Measurements from ENCODE around the gene SERPIND1.

The SERPIND1 gene

DNA sequence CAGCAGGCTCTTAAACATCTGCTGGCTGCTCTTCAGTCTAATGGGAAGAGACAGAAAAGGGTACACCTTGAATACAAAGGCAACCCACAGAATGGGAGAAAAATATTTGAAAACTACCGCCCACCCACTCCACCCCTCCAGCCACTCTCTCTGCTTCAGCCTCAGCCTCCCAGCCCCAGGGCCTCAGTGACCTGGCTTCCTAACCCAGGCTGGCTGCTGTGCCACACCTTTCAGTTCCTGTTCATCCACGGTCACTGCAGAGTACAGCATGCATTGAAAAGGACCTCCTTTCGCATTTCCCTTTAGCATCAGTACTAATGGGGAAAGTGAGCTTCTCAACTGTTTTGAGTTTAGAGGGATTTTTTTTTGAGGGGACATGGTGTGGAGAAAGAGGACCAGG, 28.8 kb upstream of the SERPIND1 start:
- Histone ChIP-seq H3K27ac (no peak overlapping the region), H3K36me3 (peaks cover 89% of the 10 kb centered on the region), H3K9me3 (no peaks in the 10 kb centered on the region), H3K4me1 (ENCODE audit: control insufficient read depth in 1 of 2, insufficient read depth in 1 of 2, low read depth in 1 of 2, low read length in 1 of 2) (no peaks in the 10 kb centered on the region), H3K4me3 (ENCODE audit: low read depth in 1 of 2, low read length in 1 of 2) (no peak overlapping the region), H3K27me3 (no peaks in the 10 kb centered on the region)
- no peak for TF ChIP-seq CTCF (IDR thresholded peaks at IDR 0.05)

DNA sequence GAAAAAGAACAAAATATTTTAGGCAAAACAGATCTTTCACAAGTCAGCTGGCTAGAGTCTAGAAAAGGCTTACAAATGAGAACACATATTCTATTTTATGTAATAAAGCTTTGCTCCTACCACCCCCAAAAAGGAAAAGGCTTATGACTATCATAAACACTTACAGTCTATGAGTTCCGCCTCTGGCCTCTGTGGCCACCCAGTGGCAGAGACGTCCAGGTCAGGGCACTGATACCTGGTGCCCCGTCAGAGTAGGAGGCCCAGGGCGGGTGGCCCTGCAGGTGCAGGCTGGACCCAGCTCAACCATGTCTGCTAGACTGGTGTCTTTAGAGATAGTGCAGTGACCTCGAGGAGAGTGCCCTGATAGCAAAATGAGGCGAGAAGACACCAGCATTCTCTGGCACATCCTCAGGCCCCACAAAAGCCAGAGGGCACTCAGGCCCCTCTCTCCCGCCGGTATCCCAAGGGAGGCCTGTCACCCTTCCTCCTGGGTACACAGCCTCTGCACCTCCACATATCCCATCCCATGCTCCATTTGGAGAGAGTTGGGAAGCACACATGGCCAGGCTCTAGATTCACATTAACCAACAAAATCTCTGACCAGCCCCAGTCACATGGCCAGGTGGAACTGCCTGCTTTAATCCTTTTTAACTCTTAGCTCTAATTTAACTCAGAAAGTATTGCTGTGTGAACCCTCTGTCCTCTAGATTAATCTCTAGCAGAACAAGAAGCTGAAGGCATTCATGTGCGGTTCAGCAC, 27.3 kb upstream of the SERPIND1 start:
- peaks cover 98% of the 10 kb centered on the region for H3K36me3 ChIP-seq
- no peak for TF ChIP-seq CTCF (IDR thresholded peaks at IDR 0.05)
- no peaks in the 10 kb centered on the region for H3K9me3 ChIP-seq
- no peak overlapping the region for H3K4me3 ChIP-seq (ENCODE audit: low read depth in 1 of 2, low read length in 1 of 2)
- H3K27ac ChIP-seq = no peak overlapping the region
- no peaks in the 10 kb centered on the region for H3K4me1 ChIP-seq (ENCODE audit: control insufficient read depth in 1 of 2, insufficient read depth in 1 of 2, low read depth in 1 of 2, low read length in 1 of 2)
- no peaks in the 10 kb centered on the region for H3K27me3 ChIP-seq

DNA sequence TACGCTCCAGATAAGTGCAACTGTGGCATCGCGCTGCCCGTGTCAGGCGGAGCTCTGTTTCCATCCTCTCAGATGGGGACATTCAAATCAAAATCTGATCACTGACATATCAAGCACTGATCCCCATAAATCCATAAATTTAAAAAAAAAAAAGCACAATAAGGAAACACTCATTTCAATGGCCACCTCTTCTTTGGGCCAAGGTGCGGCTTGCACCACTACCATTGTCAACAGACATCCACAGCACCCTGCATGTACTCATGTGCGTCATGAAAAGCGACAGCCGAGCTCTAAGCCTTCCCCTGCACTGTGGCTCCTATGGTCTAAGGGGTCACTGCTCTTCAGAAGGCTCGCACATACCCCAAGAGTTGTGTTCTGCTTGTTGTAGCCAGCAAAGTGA, 26.7 kb upstream of the SERPIND1 start:
- H3K9me3 ChIP-seq = no peaks in the 10 kb centered on the region
- no peaks in the 10 kb centered on the region for H3K27me3 ChIP-seq
- no peak overlapping the region for H3K4me3 ChIP-seq (ENCODE audit: low read depth in 1 of 2, low read length in 1 of 2)
- TF ChIP-seq CTCF (IDR thresholded peaks at IDR 0.05) = no peak
- H3K4me1 ChIP-seq (ENCODE audit: control insufficient read depth in 1 of 2, insufficient read depth in 1 of 2, low read depth in 1 of 2, low read length in 1 of 2) = no peaks in the 10 kb centered on the region
- no peak overlapping the region for H3K27ac ChIP-seq
- peaks cover 98% of the 10 kb centered on the region for H3K36me3 ChIP-seq

- Histone ChIP-seq H3K4me1 (ENCODE audit: control insufficient read depth in 1 of 2, insufficient read depth in 1 of 2, low read depth in 1 of 2, low read length in 1 of 2) (no peaks in the 10 kb centered on the region), H3K27me3 (no peaks in the 10 kb centered on the region), H3K9me3 (no peaks in the 10 kb centered on the region), H3K36me3 (peaks cover 98% of the 10 kb centered on the region), H3K27ac (no peak overlapping the region), H3K4me3 (ENCODE audit: low read depth in 1 of 2, low read length in 1 of 2) (no peak overlapping the region)
- TF ChIP-seq CTCF (IDR thresholded peaks at IDR 0.05) = no peak
Observed at GRCh38 chr22:20748082-20748481, 25.8 kb upstream of the SERPIND1 start.

GRCh38 chr22:20748731-20749428, 25.0 kb upstream of the SERPIND1 start:
- no peak overlapping the region for H3K27ac ChIP-seq
- no peaks in the 10 kb centered on the region for H3K9me3 ChIP-seq
- peaks cover 97% of the 10 kb centered on the region for H3K36me3 ChIP-seq
- TF ChIP-seq CTCF (IDR thresholded peaks at IDR 0.05) = no peak
- H3K4me3 ChIP-seq (ENCODE audit: low read depth in 1 of 2, low read length in 1 of 2) = no peak overlapping the region
- no peaks in the 10 kb centered on the region for H3K27me3 ChIP-seq
- H3K4me1 ChIP-seq (ENCODE audit: control insufficient read depth in 1 of 2, insufficient read depth in 1 of 2, low read depth in 1 of 2, low read length in 1 of 2) = no peaks in the 10 kb centered on the region
